Muscle of back (tissue), 11 donors: ENCODE results near the gene TFAP2A. TPM values are rescaled to one million over a fixed set of nuclear protein-coding genes. Genes with fewer than 3 reads are reported as not detected.

Source experiments
- DNase-seq, 3 donors: peaks; one replicate each; pipeline versions ENCODE4 v3.0.0 to v3.0.0-alpha.2; 2013
- polyA plus RNA-seq, 10 donors: library from polyadenylated mRNA; unstranded; fragments of 120-200 nt; gene quantifications; one replicate each; pipeline ENCODE4 v1.2.1, GENCODE V29; 2013; ENCODE audit not compliant: insufficient read length in 10 of 10

Gene TFAP2A
- polyA plus RNA-seq, 10 donors, result 0.25 to 15.6 (median 0.54) TPM

- no peak for DNase-seq
Observed at GRCh38 chr6:10413262-10413849, 1.5 kb downstream of the TFAP2A start.

- DNase-seq, result peak in 1 of 3 donors; percentile 68
Observed at GRCh38 chr6:10412461-10413261, 2.2 kb downstream of the TFAP2A start.

DNA sequence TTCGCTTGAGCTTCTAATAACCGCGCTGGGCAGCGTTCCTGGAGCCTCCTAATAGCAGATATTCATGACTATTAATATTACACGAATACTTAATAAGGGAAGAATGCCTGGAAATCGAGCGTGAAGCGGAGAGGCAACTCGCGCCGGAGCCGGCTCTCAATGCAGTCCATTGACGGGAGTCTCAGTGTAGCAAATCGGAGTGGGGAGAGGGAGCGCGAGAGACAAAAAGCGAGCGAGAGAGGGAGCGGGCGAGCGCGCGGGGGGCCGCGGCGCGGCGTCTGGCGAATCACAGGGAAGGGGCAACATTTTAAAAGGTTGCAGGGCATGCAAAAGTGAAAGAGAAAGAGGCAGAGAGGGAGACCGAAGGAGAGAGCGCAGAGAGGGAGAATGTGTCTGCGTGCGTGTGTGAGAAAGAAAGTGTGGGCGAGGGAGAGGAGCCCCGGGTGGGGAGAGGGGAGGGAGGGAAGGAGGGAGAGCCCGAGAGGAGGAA, 2.9 kb downstream of the TFAP2A start:
- peak in 2 of 3 donors; percentile 58 to 84 for DNase-seq

- no peak for DNase-seq
Observed at GRCh38 chr6:10411131-10411970, 3.5 kb downstream of the TFAP2A start.

- peak in 1 of 3 donors; percentile 55 for DNase-seq
Observed at GRCh38 chr6:10410207-10411050, 4.4 kb downstream of the TFAP2A start.

DNA sequence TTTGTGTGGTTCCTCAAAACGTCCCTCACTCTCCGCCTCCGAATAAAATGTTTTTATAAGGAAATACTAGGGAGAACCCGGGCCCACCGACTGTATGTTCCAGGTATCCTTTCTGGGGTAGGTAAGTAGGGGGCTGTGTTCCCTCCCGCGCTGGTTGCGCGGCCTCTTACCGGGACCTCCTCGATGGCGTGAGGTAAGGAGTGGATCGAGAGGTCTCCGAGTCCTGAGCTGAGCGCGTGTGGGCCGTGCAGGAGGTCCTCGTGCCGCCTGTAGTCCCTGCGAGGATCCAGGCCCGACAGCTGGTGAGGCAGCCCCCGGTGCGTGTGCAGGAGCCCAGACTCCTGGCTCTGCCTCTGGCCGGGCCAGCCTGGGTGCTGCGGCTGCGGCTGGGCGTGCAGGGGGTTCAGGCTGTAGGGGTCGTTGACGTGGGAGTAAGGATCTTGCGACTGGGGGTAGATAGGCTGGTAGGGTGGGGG, 5.1 kb downstream of the TFAP2A start:
- no peak for DNase-seq

DNA sequence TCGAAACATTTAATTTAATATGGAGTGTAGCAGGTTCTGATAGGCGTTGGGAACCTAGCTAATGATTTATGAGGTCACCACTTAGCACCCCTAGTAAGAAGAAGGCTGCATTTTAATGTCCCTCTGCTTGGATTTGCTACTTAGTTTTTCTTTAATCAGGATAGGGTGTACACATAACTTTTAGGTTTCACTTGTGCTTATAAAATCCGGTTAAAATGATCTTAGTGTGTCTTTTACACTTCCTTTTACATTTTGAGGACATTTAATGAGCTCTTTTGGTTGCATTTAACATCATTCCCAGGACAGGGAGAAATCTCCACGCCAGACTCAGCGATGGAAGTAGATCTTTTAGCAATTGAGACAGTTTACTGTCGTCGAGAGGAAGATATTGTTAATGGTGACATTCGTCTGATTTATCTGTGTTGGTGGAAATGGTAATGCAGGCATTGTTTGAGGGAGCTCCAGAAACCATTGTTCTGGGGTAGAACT, 5.6 kb downstream of the TFAP2A start:
- peak in 1 of 3 donors; percentile 46 for DNase-seq

- peak in 1 of 3 donors; percentile 48 for DNase-seq
Observed at GRCh38 chr6:10408457-10408856, 6.4 kb downstream of the TFAP2A start.

GRCh38 chr6:10407674-10408054, 7.2 kb downstream of the TFAP2A start:
- DNase-seq, result no peak

GRCh38 chr6:10407018-10407673, 7.7 kb downstream of the TFAP2A start:
- DNase-seq, result no peak

DNA sequence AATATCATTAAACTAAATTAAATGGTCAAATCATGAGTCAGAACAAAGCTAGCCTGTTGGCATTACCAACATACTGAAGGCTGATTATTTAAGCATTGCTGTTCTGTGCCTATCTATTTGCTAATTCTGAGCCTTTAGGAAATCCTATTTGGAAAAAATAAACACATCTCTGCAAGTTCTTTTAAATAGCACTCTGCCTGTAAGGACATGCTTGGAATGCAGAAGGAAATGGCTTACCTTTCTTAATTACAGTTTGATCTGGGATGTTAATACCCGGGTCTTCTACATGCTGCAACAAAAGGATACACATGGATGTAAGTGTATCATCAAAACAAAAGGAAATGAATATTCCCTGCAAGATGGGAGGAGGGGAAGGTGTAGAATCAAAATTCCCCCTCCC, 8.3 kb downstream of the TFAP2A start:
- no peak for DNase-seq

- DNase-seq, result no peak
Observed at GRCh38 chr6:10405513-10405900, 9.4 kb downstream of the TFAP2A start.

DNA sequence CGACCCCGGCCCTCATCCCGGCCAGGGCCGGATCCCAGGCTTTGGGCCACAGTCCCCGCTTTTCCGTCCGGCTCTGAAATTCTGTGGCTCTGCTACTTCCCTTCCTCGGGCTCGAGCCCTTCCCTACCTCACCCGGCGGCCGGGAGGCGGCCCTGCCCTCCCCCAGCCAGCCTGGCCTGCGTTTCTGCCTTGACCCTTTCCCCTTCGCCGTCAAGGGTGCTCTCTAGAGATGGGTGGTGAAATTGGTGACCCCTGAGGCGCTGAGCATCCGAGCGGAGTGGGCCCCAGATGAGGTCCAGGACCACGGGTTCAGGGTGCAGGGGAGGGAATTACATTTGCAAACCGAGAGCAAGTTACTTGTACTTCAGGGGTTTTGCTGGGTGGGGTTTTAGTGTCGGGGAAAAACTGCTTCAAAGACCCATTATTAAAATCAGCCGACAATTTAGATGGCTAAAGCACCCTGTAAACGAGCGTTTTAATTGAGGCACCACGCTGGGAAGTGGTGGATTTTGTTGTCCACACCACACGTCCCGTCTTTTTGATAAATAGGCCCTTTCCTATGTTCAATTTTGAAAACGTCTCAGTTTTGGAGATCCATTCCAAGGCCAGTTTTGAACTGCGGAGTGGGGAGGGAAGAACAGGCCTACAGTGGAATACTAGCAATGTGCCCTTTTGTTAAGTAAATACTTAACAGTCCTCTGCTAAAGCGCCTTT, 9.9 kb downstream of the TFAP2A start:
- DNase-seq, result no peak

GRCh38 chr6:10404107-10404798, 10.6 kb downstream of the TFAP2A start:
- DNase-seq, result peak; percentile 93 to 96 (median 96)

DNA sequence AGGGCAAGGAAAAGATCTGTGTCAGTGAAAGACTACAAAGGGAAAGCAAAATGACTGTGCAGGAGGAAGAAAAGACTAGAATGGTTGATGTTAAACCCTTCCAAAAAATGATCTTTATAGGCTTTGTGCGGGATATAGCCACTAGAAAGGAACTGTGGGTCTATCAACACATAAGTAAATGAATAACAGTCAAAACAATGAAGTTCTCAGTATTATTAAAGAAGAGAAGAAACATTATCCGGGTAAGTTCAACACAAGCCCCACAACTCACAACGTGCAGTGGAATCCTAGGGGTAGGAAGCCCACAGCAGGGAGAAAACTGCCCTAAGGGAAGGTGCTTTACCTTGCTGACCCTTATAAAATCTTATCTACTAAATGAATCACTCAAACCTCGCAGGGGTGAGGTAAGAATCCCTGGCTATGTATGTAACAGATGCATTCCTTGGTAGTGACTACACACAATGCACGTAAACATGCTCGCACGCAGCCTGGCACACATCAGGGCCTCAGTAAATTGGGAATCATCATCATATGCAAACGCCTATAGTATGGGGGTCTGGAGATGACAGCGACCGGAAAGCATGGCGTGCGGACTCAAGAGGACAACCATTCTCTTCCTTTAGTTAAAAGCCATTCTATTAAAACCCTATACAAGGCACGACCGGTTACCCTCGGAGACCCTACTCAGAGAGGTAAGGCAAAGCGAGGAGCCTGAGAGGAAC, 11.3 kb downstream of the TFAP2A start:
- DNase-seq, result no peak

- no peak for DNase-seq
Observed at GRCh38 chr6:10402648-10403311, 12.1 kb downstream of the TFAP2A start.

DNA sequence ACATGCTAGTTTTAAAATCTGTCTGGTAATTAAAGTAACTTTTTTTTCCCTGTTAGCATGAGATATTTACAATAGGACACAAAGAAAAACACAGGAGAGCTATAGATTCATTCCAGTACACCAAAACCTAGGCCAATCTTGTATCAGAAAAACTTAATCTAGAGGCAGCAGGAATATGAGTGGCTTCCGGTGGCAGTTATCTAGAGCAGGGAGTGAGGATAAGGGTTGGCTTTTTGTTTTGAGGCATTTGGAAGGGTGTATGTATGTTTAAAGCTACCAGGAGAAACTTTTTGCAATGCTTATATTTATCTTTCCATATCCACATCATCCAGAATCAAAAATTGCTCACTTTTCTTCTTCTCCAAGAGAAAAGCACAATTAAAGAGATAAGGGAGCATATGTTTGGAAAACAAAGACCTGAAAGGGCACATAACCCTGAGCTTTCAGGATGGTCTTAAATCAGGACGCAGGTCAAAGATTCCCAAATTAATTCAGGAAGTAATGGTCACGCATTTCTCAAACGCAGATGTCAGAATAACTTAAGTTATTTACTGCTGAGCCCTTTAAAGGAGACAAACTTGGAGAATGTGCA, 13.1 kb downstream of the TFAP2A start:
- no peak for DNase-seq
